ENCODE data around the gene GRB10. TPM values are rescaled to one million over a fixed set of nuclear protein-coding genes. Genes with fewer than 3 reads are reported as not detected.

The GRB10 gene
- total RNA-seq, 4 donors from 2014 or later: 28.5 to 58.0 (median 53.0) TPM

- no peak overlapping the region for H3K4me3 ChIP-seq
- no peaks in the 10 kb centered on the region for H3K9me3 ChIP-seq
- 80 to 87% methylated on average over 4 to 5 of the region's 5 CpGs for WGBS, 2 donors (ENCODE audit: low coverage in 1 of 2)
- H3K27me3 ChIP-seq: no peaks in the 10 kb centered on the region
- TF ChIP-seq POLR2A (IDR thresholded peaks at IDR 0.05) (no peak), EP300 (IDR thresholded peaks at IDR 0.05) (no peak), POLR2AphosphoS5 (IDR thresholded peaks at IDR 0.05) (no peak), CTCF (IDR thresholded peaks at IDR 0.05) (no peak)
- H3K36me3 ChIP-seq: peaks cover 0 to 6% of the 10 kb centered on the region in 2 donors
- H3K4me1 ChIP-seq: peaks cover 6 to 85% (median 23%) of the 10 kb centered on the region in 3 donors
- H3K27ac ChIP-seq: peak overlapping the region; percentile 20 to 85 (median 80)
- no peak for ATAC-seq
These were observed 98.5 kb downstream of the GRB10 start for GRCh38 chr7:50684011-50684712.

GRCh38 chr7:50682573-50682972 lies 100.1 kb downstream of the GRB10 start:
- WGBS, 2 donors (ENCODE audit: low coverage in 1 of 2): 91 to 100% methylated on average over 1 of the region's 1 CpG
- H3K36me3 ChIP-seq: no peaks in the 10 kb centered on the region
- H3K27ac ChIP-seq: no peak overlapping the region
- no peak overlapping the region for H3K4me3 ChIP-seq
- no peak for ATAC-seq
- TF ChIP-seq CTCF (IDR thresholded peaks at IDR 0.05): no peak
- no peak for TF ChIP-seq POLR2AphosphoS5 (IDR thresholded peaks at IDR 0.05)
- TF ChIP-seq EP300 (IDR thresholded peaks at IDR 0.05): no peak
- no peak for TF ChIP-seq POLR2A (IDR thresholded peaks at IDR 0.05)
- H3K27me3 ChIP-seq: no peaks in the 10 kb centered on the region
- no peaks in the 10 kb centered on the region for H3K9me3 ChIP-seq
- peaks cover 6 to 83% (median 24%) of the 10 kb centered on the region in 3 donors for H3K4me1 ChIP-seq

GRCh38 chr7:50682079-50682478 lies 100.6 kb downstream of the GRB10 start:
- Histone ChIP-seq H3K4me1 (peaks cover 6 to 83% (median 22%) of the 10 kb centered on the region in 3 donors), H3K9me3 (no peaks in the 10 kb centered on the region), H3K27ac (peak overlapping the region in 1 of 4 donors; percentile 10), H3K36me3 (no peaks in the 10 kb centered on the region), H3K4me3 (no peak overlapping the region), H3K27me3 (no peaks in the 10 kb centered on the region)
- no peak for TF ChIP-seq POLR2A (IDR thresholded peaks at IDR 0.05)
- no peak for TF ChIP-seq EP300 (IDR thresholded peaks at IDR 0.05)
- no peak for TF ChIP-seq POLR2AphosphoS5 (IDR thresholded peaks at IDR 0.05)
- no peak for TF ChIP-seq CTCF (IDR thresholded peaks at IDR 0.05)
- WGBS, 2 donors (ENCODE audit: low coverage in 1 of 2): 41 to 44% methylated on average over 2 to 4 of the region's 4 CpGs
- ATAC-seq: no peak

DNA sequence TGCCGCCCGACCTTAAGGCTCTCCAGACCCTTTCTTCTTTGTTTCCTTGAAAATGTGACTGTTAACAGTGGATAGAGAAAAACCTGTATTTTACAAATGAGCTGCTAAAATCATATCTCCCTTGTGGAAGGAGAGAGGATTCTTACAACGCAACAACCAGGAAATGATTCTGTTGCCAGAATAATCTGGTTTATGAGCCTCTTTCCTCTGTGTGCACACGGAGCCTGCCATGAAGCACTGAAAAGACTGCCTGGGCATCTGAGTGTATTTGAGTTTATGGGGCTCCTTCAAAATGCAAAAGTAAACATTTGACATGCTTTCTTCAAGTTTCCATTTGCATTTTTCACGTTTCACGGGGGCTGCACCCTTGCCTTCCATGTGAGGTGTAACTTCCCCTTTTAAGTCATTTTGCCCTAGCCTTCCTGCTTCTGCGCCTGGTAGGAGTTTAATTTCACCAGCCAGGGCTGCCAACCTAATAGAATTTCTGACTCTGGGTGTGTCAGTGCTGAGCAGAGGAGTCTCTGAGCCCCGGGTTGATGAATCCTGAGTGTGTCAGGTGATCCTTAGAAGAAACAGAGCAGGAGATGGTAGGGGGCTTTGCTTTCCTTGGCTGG lies 101.2 kb downstream of the GRB10 start:
- peak overlapping the region in 1 of 4 donors; percentile 21 for H3K27ac ChIP-seq
- H3K9me3 ChIP-seq: no peaks in the 10 kb centered on the region
- H3K4me1 ChIP-seq: peaks cover 6 to 83% (median 22%) of the 10 kb centered on the region in 3 donors
- no peak for ATAC-seq
- H3K27me3 ChIP-seq: no peaks in the 10 kb centered on the region
- H3K4me3 ChIP-seq: no peak overlapping the region
- no peak for TF ChIP-seq EP300 (IDR thresholded peaks at IDR 0.05)
- TF ChIP-seq POLR2A (IDR thresholded peaks at IDR 0.05): no peak
- 52 to 53% methylated on average over 6 to 7 of the region's 8 CpGs for WGBS, 2 donors (ENCODE audit: low coverage in 1 of 2)
- no peaks in the 10 kb centered on the region for H3K36me3 ChIP-seq

DNA sequence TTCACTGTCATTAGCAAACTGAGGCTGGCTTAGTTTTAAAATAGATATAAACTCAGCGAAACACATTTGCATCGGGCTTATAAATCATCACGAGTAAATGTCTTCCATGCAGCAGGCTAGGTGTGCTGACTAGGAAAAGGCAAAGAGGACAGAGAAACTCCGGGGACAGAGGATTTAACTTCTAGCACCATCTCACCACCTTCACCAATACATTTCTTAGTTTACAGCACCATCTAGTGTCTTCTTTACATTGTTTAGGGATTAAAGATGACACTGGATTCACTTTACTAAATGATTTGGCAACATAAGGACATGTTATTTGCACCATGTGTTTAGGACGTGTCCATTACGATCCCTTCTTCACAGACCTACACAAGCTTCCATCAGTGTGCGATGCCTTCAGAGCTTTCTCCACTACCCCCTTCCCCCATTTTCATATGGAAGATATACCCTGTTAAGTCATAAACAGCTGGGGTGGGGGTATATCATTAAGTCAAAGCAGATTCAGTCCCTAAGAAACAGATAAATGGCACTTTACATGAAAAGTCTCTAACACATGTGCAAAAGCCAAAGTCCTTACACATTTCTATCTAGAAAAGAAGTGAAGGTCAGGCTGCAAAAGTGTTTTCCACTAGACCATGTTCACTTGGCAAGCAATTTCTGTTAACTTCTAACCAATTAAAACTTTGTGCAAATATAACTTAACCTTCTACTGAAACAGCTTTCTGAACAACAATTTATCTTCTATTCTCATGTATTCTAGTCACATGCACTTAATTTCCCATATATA lies 103.3 kb downstream of the GRB10 start:
- no peak for ATAC-seq
- H3K4me1 ChIP-seq: peaks cover 2 to 82% (median 30%) of the 10 kb centered on the region in 3 donors
- TF ChIP-seq POLR2A (IDR thresholded peaks at IDR 0.05) (no peak), POLR2AphosphoS5 (IDR thresholded peaks at IDR 0.05) (no peak), EP300 (IDR thresholded peaks at IDR 0.05) (no peak), CTCF (IDR thresholded peaks at IDR 0.05) (peak in 3 of 4 experiments; percentile 52 to 57 (median 55))
- 26 to 42% methylated on average over 7 of the region's 7 CpGs for WGBS, 2 donors (ENCODE audit: low coverage in 1 of 2)
- H3K9me3 ChIP-seq: no peaks in the 10 kb centered on the region
- peaks cover 0 to 2% of the 10 kb centered on the region in 2 donors for H3K36me3 ChIP-seq
- H3K4me3 ChIP-seq: no peak overlapping the region
- H3K27me3 ChIP-seq: no peaks in the 10 kb centered on the region
- H3K27ac ChIP-seq: no peak overlapping the region

Measured in gastroesophageal sphincter (tissue), 4 donors.